Tibial nerve (tissue), 4 donors: ENCODE measurements around the gene SPATS2L. TPM values are rescaled to one million over a fixed set of nuclear protein-coding genes. Genes with fewer than 3 reads are reported as not detected.

Experiments
- DNase-seq, 2 donors: peaks; one replicate each; pipeline ENCODE4 v3.0.0-alpha.2; 2019; ENCODE audit warnings: low spot score in 2 of 2
- H3K27ac ChIP-seq, 4 donors: fragments of 200-600 bp; sonication (generic) in 3 of 4; one replicate each; pipeline ENCODE4 v1.5.1; 2017 to 2019; ENCODE audit warnings: mild to moderate bottlenecking in 1 of 4
- H3K27me3 ChIP-seq, 2 donors: fragments of 200-600 bp; sonication (generic) in 1 of 2; one replicate each; pipeline versions ENCODE4 v1.5.1 to v1.6.0; 2017 to 2019
- H3K36me3 ChIP-seq, 3 donors: fragments of 200-600 bp; sonication (generic); one replicate each; pipeline ENCODE4 v1.5.1; 2018 to 2019
- H3K4me1 ChIP-seq, 4 donors: fragments of 200-600 bp; sonication (generic) in 3 of 4; one replicate each; pipeline ENCODE4 v1.5.1; 2017 to 2019
- H3K4me3 ChIP-seq, 4 donors: fragments of 200-600 bp; sonication (generic) in 3 of 4; one replicate each; pipeline ENCODE4 v1.5.1; 2017 to 2019; ENCODE audit warnings: mild to moderate bottlenecking in 1 of 4, moderate library complexity in 1 of 4
- H3K9me3 ChIP-seq, 4 donors: fragments of 200-600 bp; sonication (generic) in 3 of 4; one replicate each; pipeline ENCODE4 v1.5.1; 2017 to 2019
- EP300 ChIP-seq, 2 donors: sonication (generic); formaldehyde crosslinking; IDR thresholded peaks; one replicate each; pipeline ENCODE4 v1.6.1; 2017; ENCODE audit warnings: antibody characterized with exemption in 2 of 2, mild to moderate bottlenecking in 1 of 2
- POLR2A ChIP-seq, 2 donors: fragments of 450-650 bp; IDR thresholded peaks; one replicate each; pipeline ENCODE4 v1.6.1; 2017; ENCODE audit warnings: antibody characterized with exemption in 2 of 2, mild to moderate bottlenecking in 2 of 2, moderate library complexity in 2 of 2
- WGBS, 2 donors: methylation state at CpG; one replicate each; pipeline ENCODE4 v1.1.5; 2018; 5-methylcytosine and 5-hydroxymethylcytosine counted together
- total RNA-seq, 4 donors: library from RNA; depleted of rRNA; stranded (reverse); fragments of >200 nt; gene quantifications; one replicate each; pipeline ENCODE4 v1.1.0, GENCODE V29; 2016
- TF ChIP-seq, protein P1 (sequence below), 5 experiments: fragments of 200-600 bp in 3 of 5; fragments of 450-650 bp in 2 of 5; sonication (generic) in 3 of 5; IDR thresholded peaks; one replicate each; pipeline ENCODE4 v1.5.1; 2016 to 2019; ENCODE audit warnings: antibody characterized with exemption in 5 of 5, mild to moderate bottlenecking in 3 of 5, moderate library complexity in 2 of 5

The SPATS2L gene
- total RNA-seq, 4 donors from 2014 or later = 50.9 to 74.1 (median 57.2) TPM

GRCh38 chr2:200467806-200468681, 161.6 kb downstream of the SPATS2L start:
- Histone ChIP-seq H3K36me3 (peaks cover 0 to 28% (median 0%) of the 10 kb centered on the region in 3 donors), H3K27ac (peak overlapping the region; percentile 33 to 90 (median 63)), H3K9me3 (no peaks in the 10 kb centered on the region), H3K4me1 (peaks cover 0 to 52% (median 10%) of the 10 kb centered on the region in 4 donors), H3K27me3 (no peaks in the 10 kb centered on the region), H3K4me3 (no peak overlapping the region)
- 79 to 82% methylated on average over 8 of the region's 8 CpGs for WGBS, 2 donors
- no peak for DNase-seq
- TF ChIP-seq POLR2A (IDR thresholded peaks at IDR 0.05) (no peak), EP300 (IDR thresholded peaks at IDR 0.05) (no peak)
- TF ChIP-seq, protein P1, sequence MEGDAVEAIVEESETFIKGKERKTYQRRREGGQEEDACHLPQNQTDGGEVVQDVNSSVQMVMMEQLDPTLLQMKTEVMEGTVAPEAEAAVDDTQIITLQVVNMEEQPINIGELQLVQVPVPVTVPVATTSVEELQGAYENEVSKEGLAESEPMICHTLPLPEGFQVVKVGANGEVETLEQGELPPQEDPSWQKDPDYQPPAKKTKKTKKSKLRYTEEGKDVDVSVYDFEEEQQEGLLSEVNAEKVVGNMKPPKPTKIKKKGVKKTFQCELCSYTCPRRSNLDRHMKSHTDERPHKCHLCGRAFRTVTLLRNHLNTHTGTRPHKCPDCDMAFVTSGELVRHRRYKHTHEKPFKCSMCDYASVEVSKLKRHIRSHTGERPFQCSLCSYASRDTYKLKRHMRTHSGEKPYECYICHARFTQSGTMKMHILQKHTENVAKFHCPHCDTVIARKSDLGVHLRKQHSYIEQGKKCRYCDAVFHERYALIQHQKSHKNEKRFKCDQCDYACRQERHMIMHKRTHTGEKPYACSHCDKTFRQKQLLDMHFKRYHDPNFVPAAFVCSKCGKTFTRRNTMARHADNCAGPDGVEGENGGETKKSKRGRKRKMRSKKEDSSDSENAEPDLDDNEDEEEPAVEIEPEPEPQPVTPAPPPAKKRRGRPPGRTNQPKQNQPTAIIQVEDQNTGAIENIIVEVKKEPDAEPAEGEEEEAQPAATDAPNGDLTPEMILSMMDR (IDR thresholded peaks at IDR 0.05) = no peak

GRCh38 chr2:200469708-200470211, 163.3 kb downstream of the SPATS2L start:
- peak overlapping the region in 3 of 4 donors; percentile 50 to 90 (median 72) for H3K27ac ChIP-seq
- H3K9me3 ChIP-seq = no peaks in the 10 kb centered on the region
- H3K4me3 ChIP-seq = no peak overlapping the region
- peak in 1 of 2 donors; percentile 26 for DNase-seq
- peaks cover 0 to 52% (median 10%) of the 10 kb centered on the region in 4 donors for H3K4me1 ChIP-seq
- peaks cover 2 to 44% (median 3%) of the 10 kb centered on the region in 3 donors for H3K36me3 ChIP-seq
- TF ChIP-seq, protein P1 (IDR thresholded peaks at IDR 0.05) = no peak
- TF ChIP-seq POLR2A (IDR thresholded peaks at IDR 0.05) = no peak
- no peak for TF ChIP-seq EP300 (IDR thresholded peaks at IDR 0.05)
- no peaks in the 10 kb centered on the region for H3K27me3 ChIP-seq
- WGBS, 2 donors = 49% methylated on average over 13 of the region's 13 CpGs

GRCh38 chr2:200470230-200470629, 163.7 kb downstream of the SPATS2L start:
- peaks cover 2 to 48% (median 6%) of the 10 kb centered on the region in 3 donors for H3K36me3 ChIP-seq

DNA sequence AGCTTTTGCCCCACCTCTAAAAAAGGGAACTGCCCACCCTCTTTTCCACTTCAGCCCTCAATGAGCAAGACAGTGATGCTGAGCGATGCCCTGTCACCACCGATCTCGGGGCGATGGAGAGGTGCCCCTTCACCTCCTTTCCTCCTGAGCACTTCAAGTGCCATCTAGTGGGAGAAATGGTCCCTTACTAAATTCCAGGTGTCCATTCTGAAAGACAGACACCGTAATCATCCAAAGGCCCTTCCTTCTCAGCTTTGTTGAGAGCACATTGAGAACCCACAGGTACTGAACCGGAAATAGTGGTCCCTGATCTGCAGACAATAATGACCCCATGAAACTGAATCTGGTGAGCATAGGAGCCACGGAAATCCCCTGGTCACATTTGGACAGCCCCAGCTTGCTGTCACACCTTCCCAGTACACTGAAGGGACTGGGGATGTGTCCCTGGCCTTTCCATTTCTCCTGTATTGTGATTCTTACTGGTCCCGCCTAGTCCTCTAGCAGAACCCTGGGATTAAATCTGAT, 164.9 kb downstream of the SPATS2L start:
- peak overlapping the region in 1 of 4 donors; percentile 72 for H3K27ac ChIP-seq
- 55 to 67% methylated on average over 8 of the region's 8 CpGs for WGBS, 2 donors
- peaks cover 2 to 59% (median 6%) of the 10 kb centered on the region in 3 donors for H3K36me3 ChIP-seq
- DNase-seq = no peak
- H3K4me3 ChIP-seq = no peak overlapping the region
- H3K27me3 ChIP-seq = no peaks in the 10 kb centered on the region
- H3K9me3 ChIP-seq = no peaks in the 10 kb centered on the region
- peaks cover 0 to 49% (median 10%) of the 10 kb centered on the region in 4 donors for H3K4me1 ChIP-seq
- TF ChIP-seq POLR2A (IDR thresholded peaks at IDR 0.05) = no peak
- no peak for TF ChIP-seq EP300 (IDR thresholded peaks at IDR 0.05)
- TF ChIP-seq, protein P1 (IDR thresholded peaks at IDR 0.05) = peak; percentile 37 to 56 (median 42)

More at GRCh38 chr2:200470230-200470629, 163.7 kb downstream of the SPATS2L start:
- peaks cover 0 to 52% (median 10%) of the 10 kb centered on the region in 4 donors for H3K4me1 ChIP-seq
- H3K27ac ChIP-seq = peak overlapping the region in 2 of 4 donors; percentile 72 to 90
- no peaks in the 10 kb centered on the region for H3K9me3 ChIP-seq
- no peak overlapping the region for H3K4me3 ChIP-seq
- TF ChIP-seq POLR2A (IDR thresholded peaks at IDR 0.05) = no peak
- TF ChIP-seq EP300 (IDR thresholded peaks at IDR 0.05) = no peak
- TF ChIP-seq, protein P1 (IDR thresholded peaks at IDR 0.05) = no peak
- WGBS, 2 donors = 30 to 36% methylated on average over 3 of the region's 3 CpGs
- DNase-seq = no peak
- H3K27me3 ChIP-seq = no peaks in the 10 kb centered on the region
